K562 (cell line): Measurements from ENCODE around the gene MRNIP.
A peak's percentile ranks its signal among the peaks of the same experiment; 100 is the strongest.

Experiments used
- CTCF ChIP-seq, 3 experiments: IDR thresholded peaks in 2 of 3; conservative IDR thresholded peaks in 1 of 3; 2 replicates each; pipeline ENCODE4 v1.5.1; 2011 to 2012; ENCODE audit warnings: low read length in 3 of 3, mild to moderate bottlenecking in 3 of 3, control low read depth in 2 of 3, improper control_type of control experiment in 1 of 3, inconsistent platforms in 1 of 3, low read depth in 1 of 3, mixed read lengths in 1 of 3, moderate library complexity in 1 of 3; ENCODE audit not compliant: insufficient read depth in 2 of 3
- GTF2F1 ChIP-seq: IDR thresholded peaks from 2 replicates; pipeline ENCODE4 v1.6.1; 2011; ENCODE audit warnings: low read depth, low read length, improper control_type of control experiment
- HDAC6 ChIP-seq: IDR thresholded peaks from 2 replicates; pipeline ENCODE4 v1.6.1; 2012; ENCODE audit warnings: low read depth, mild to moderate bottlenecking, control low read depth, inconsistent platforms, low read length, moderate library complexity
- NFE2 ChIP-seq: IDR thresholded peaks from 2 replicates; pipeline ENCODE4 v1.6.1; 2014; ENCODE audit warnings: antibody characterized with exemption, low read depth
- POLR2AphosphoS5 ChIP-seq: IDR thresholded peaks from 2 replicates; pipeline ENCODE4 v1.6.1; 2011; ENCODE audit warnings: mild to moderate bottlenecking, low read depth, low read length, moderate library complexity; ENCODE audit not compliant: control insufficient read depth, insufficient read depth
- RAD51 ChIP-seq: fragments of 450-650 bp; IDR thresholded peaks from 2 replicates; pipeline ENCODE4 v1.7.1; 2016; ENCODE audit warnings: low read depth, mild to moderate bottlenecking, borderline replicate concordance
- ZNF253 ChIP-seq: fragments of 250-450 bp; sonication (Bioruptor Pico); conservative IDR thresholded peaks from 2 replicates; pipeline ENCODE4 v1.6.1; 2021; ENCODE audit warnings: mild to moderate bottlenecking
- TF ChIP-seq, protein P1 (sequence below): sonication (generic); formaldehyde crosslinking; IDR thresholded peaks from 2 replicates; pipeline ENCODE4 v1.8.0; 2022; ENCODE audit warnings: missing genetic modification reagents, mild to moderate bottlenecking, borderline replicate concordance

GRCh38 chr5:179822444-179822990 lies 36.1 kb downstream of the MRNIP start:
- TF ChIP-seq, protein P1, sequence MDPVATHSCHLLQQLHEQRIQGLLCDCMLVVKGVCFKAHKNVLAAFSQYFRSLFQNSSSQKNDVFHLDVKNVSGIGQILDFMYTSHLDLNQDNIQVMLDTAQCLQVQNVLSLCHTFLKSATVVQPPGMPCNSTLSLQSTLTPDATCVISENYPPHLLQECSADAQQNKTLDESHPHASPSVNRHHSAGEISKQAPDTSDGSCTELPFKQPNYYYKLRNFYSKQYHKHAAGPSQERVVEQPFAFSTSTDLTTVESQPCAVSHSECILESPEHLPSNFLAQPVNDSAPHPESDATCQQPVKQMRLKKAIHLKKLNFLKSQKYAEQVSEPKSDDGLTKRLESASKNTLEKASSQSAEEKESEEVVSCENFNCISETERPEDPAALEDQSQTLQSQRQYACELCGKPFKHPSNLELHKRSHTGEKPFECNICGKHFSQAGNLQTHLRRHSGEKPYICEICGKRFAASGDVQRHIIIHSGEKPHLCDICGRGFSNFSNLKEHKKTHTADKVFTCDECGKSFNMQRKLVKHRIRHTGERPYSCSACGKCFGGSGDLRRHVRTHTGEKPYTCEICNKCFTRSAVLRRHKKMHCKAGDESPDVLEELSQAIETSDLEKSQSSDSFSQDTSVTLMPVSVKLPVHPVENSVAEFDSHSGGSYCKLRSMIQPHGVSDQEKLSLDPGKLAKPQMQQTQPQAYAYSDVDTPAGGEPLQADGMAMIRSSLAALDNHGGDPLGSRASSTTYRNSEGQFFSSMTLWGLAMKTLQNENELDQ (CRISPR knock-in tag), result no peak
- no peak for TF ChIP-seq HDAC6
- TF ChIP-seq ZNF253 (CRISPR knock-in tag), result no peak
- TF ChIP-seq CTCF (IDR thresholded peaks at IDR 0.05 in 2 of 3, conservative IDR thresholded peaks at IDR 0.05 in 1 of 3; ENCODE audit: insufficient read depth in 2 of 3, low read depth in 1 of 3, low read length in 3 of 3), result no peak
- no peak for TF ChIP-seq GTF2F1
- TF ChIP-seq POLR2AphosphoS5, result peak; percentile 26; the same call in 1 of the 2 replicates
- TF ChIP-seq RAD51, result no peak
- TF ChIP-seq NFE2, result no peak
